GM18505 (cell line): Measurements from ENCODE around the gene WNK4.

Experiments
- ATAC-seq: cut with Tn5 transposase; IDR thresholded peaks from one replicate; pipeline ENCODE4 v1.9.1; 2021; ENCODE audit not compliant: unreplicated experiment
- POLR2A ChIP-seq: IDR thresholded peaks from 4 replicates; pipeline ENCODE4 v1.6.1; 2011; ENCODE audit warnings: borderline replicate concordance; ENCODE audit not compliant: insufficient read depth, insufficient read length; ENCODE audit errors: extremely low read depth

Gene WNK4

GRCh38 chr17:42844761-42845555 lies 64.5 kb downstream of the WNK4 start:
- ATAC-seq = no peak
- no peak for TF ChIP-seq POLR2A

GRCh38 chr17:42845556-42845917 lies 65.1 kb downstream of the WNK4 start:
- no peak for ATAC-seq
- TF ChIP-seq POLR2A = no peak

GRCh38 chr17:42845918-42846593 lies 65.6 kb downstream of the WNK4 start:
- ATAC-seq = no peak
- TF ChIP-seq POLR2A = no peak
